Endodermal cell (in vitro differentiated cells): ENCODE data around the gene EFEMP2. TPM values are rescaled to one million over a fixed set of nuclear protein-coding genes. Genes with fewer than 3 reads are reported as not detected.

Experiments used
- DNase-seq: peaks from one replicate; pipeline ENCODE4 v3.0.0-alpha.2; 2017
- H3K27ac ChIP-seq: 2 replicates; pipeline ENCODE4 v1.5.1; 2013; ENCODE audit warnings: mild to moderate bottlenecking, low read depth, low read length, moderate library complexity
- H3K27me3 ChIP-seq: 2 replicates; pipeline ENCODE4 v1.6.1; 2013; ENCODE audit warnings: mild to moderate bottlenecking, low read length, moderate library complexity; ENCODE audit not compliant: insufficient read depth, control insufficient read depth, poor library complexity, severe bottlenecking
- H3K36me3 ChIP-seq: 2 replicates; pipeline ENCODE4 v1.7.0; 2013; ENCODE audit warnings: mild to moderate bottlenecking, low read length, moderate library complexity; ENCODE audit not compliant: control insufficient read depth, insufficient read depth
- H3K4me1 ChIP-seq: one replicate; pipeline ENCODE4 v1.7.0; 2013; ENCODE audit warnings: low read length; ENCODE audit not compliant: control insufficient read depth, insufficient read depth
- H3K4me3 ChIP-seq: 2 replicates; pipeline ENCODE4 v1.5.1; 2013; ENCODE audit warnings: mild to moderate bottlenecking, low read length, moderate library complexity
- H3K9ac ChIP-seq: 2 replicates; pipeline ENCODE4 v1.6.1; 2013; ENCODE audit warnings: mild to moderate bottlenecking, low read length, moderate library complexity; ENCODE audit not compliant: poor library complexity, severe bottlenecking; ENCODE audit errors: extremely low read depth
- H3K9me3 ChIP-seq: 2 replicates; pipeline ENCODE4 v1.6.1; 2013; ENCODE audit warnings: mild to moderate bottlenecking, low read length, moderate library complexity; ENCODE audit not compliant: control insufficient read depth
- H3K27ac Mint-ChIP-seq: 2 replicates; pipeline ENCODE4 v1.8.0; 2020; ENCODE audit warnings: mixed read lengths
- H3K27me3 Mint-ChIP-seq: 2 replicates; pipeline ENCODE4 v1.8.0; 2021; ENCODE audit warnings: mild to moderate bottlenecking, mixed read lengths; ENCODE audit not compliant: insufficient read depth
- H3K36me3 Mint-ChIP-seq: 2 replicates; pipeline ENCODE4 v1.8.0; 2020; ENCODE audit warnings: low read depth, mixed read lengths
- H3K4me1 Mint-ChIP-seq: 2 replicates; pipeline ENCODE4 v1.8.0; 2020; ENCODE audit warnings: mixed read lengths
- H3K4me3 Mint-ChIP-seq: 2 replicates; pipeline ENCODE4 v1.8.0; 2020; ENCODE audit warnings: mild to moderate bottlenecking, moderate library complexity, mixed read lengths
- H3K9me3 Mint-ChIP-seq: 2 replicates; pipeline ENCODE4 v1.8.0; 2020; ENCODE audit warnings: mild to moderate bottlenecking, mixed read lengths
- WGBS, 2 experiments: methylation state at CpG; one replicate each; pipeline versions ENCODE4 v1.1.5 to v1.1.7; 2013; ENCODE audit warnings: missing lambda C conversion rate in 2 of 2, mixed read lengths in 1 of 2; ENCODE audit not compliant: insufficient coverage in 1 of 2, insufficient read length in 1 of 2; 5-methylcytosine and 5-hydroxymethylcytosine counted together
- total RNA-seq, 2 donors: library from RNA; stranded (reverse); fragmentation: NEBNext Ultra II Directional in 1 of 2; extraction: Animal tissue kit (Norgen Biotek cat#: 25700) in 1 of 2; gene quantifications; 2 replicates in 1 of 2; 3 replicates in 1 of 2; pipeline ENCODE4 v1.2.1, GENCODE V29; 2021
- TF ChIP-seq, protein P1 (sequence below): fragments of 200-600 bp; sonication (generic); conservative IDR thresholded peaks from 2 replicates; pipeline ENCODE4 v1.5.0; 2021; ENCODE audit warnings: antibody characterized with exemption, mild to moderate bottlenecking

The EFEMP2 gene
- total RNA-seq, 2 donors from 2014 or later, result 84.5 to 99.6 TPM

DNA sequence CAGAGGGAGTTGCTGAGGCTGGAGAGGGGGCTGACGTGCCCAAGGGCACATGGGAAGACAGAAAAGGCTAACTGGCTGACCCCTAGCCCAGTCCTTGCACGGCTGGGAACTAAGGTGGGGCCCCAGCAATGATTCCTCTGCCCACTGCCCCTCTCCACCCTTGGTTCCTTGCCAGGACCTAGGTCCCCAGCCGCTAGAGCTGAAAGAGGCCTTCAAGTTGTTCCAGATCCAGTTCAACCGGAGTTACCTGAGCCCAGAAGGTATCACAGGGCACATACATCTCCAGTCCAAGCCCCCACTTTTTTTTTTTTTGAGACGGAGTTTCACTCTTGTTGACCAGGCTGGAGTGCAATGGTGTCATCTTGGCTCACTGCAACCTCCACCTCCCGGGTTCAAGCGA lies 7.4 kb upstream of the EFEMP2 start:
- Mint-ChIP-seq H3K36me3 (peaks cover 26% of the 10 kb centered on the region), H3K4me3 (no peak overlapping the region), H3K27ac (no peak overlapping the region), H3K4me1 (peaks cover 2% of the 10 kb centered on the region), H3K27me3 (peaks cover 8% of the 10 kb centered on the region), H3K9me3 (no peaks in the 10 kb centered on the region)
- TF ChIP-seq, protein P1, sequence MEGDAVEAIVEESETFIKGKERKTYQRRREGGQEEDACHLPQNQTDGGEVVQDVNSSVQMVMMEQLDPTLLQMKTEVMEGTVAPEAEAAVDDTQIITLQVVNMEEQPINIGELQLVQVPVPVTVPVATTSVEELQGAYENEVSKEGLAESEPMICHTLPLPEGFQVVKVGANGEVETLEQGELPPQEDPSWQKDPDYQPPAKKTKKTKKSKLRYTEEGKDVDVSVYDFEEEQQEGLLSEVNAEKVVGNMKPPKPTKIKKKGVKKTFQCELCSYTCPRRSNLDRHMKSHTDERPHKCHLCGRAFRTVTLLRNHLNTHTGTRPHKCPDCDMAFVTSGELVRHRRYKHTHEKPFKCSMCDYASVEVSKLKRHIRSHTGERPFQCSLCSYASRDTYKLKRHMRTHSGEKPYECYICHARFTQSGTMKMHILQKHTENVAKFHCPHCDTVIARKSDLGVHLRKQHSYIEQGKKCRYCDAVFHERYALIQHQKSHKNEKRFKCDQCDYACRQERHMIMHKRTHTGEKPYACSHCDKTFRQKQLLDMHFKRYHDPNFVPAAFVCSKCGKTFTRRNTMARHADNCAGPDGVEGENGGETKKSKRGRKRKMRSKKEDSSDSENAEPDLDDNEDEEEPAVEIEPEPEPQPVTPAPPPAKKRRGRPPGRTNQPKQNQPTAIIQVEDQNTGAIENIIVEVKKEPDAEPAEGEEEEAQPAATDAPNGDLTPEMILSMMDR, result no peak
- WGBS, 2 experiments, result 93 to 100% methylated on average over 6 to 7 of the region's 7 CpGs
- Histone ChIP-seq H3K27ac (no peak overlapping the region), H3K9ac (no peak overlapping the region), H3K9me3 (no peaks in the 10 kb centered on the region), H3K4me3 (no peak overlapping the region), H3K4me1 (no peaks in the 10 kb centered on the region), H3K36me3 (peaks cover 26% of the 10 kb centered on the region), H3K27me3 (no peaks in the 10 kb centered on the region)
- DNase-seq, result no peak

DNA sequence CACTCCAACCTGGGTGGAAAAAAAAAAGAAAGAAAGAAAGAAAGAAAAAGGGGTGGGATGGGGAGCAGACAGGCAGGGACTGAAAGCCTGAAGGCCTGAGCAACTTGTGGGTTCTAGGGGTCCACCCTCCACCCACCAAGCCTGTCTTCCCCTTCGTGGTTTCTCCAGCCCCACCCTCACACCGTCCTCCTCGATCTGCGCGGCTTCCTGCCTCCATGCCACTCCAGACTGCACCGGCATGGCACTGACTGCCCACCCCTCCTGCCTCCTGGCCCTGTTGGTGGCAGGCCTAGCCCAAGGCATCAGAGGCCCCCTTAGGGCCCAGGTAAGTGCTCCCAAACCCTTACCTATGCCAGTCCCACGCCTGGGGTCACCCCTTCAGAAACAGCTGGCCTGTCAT lies 7.0 kb upstream of the EFEMP2 start, which contains the start of gene CTSW:
TSS of gene CTSW (plus strand) at position 221 of the 400 bp plus-strand sequence. CDS start at position 239, 18 bp downstream.
- Histone ChIP-seq H3K4me1 (no peaks in the 10 kb centered on the region), H3K36me3 (peaks cover 22% of the 10 kb centered on the region), H3K9ac (no peak within 1 kb of the TSS), H3K9me3 (no peaks in the 10 kb centered on the region), H3K27me3 (no peaks in the 10 kb centered on the region), H3K27ac (no peak within 1 kb of the TSS), H3K4me3 (no peak within 1 kb of the TSS)
- peaks cover 2% of the 10 kb centered on the region for H3K4me1 Mint-ChIP-seq
- peaks cover 21% of the 10 kb centered on the region for H3K36me3 Mint-ChIP-seq
- H3K9me3 Mint-ChIP-seq, result no peaks in the 10 kb centered on the region
- H3K4me3 Mint-ChIP-seq, result no peak within 1 kb of the TSS
- 87 to 89% methylated on average over 6 to 7 of the region's 7 CpGs for WGBS, 2 experiments
- H3K27me3 Mint-ChIP-seq, result peaks cover 8% of the 10 kb centered on the region
- TF ChIP-seq, protein P1, result no peak
- no peak within 1 kb of the TSS for H3K27ac Mint-ChIP-seq
- no peak for DNase-seq

DNA sequence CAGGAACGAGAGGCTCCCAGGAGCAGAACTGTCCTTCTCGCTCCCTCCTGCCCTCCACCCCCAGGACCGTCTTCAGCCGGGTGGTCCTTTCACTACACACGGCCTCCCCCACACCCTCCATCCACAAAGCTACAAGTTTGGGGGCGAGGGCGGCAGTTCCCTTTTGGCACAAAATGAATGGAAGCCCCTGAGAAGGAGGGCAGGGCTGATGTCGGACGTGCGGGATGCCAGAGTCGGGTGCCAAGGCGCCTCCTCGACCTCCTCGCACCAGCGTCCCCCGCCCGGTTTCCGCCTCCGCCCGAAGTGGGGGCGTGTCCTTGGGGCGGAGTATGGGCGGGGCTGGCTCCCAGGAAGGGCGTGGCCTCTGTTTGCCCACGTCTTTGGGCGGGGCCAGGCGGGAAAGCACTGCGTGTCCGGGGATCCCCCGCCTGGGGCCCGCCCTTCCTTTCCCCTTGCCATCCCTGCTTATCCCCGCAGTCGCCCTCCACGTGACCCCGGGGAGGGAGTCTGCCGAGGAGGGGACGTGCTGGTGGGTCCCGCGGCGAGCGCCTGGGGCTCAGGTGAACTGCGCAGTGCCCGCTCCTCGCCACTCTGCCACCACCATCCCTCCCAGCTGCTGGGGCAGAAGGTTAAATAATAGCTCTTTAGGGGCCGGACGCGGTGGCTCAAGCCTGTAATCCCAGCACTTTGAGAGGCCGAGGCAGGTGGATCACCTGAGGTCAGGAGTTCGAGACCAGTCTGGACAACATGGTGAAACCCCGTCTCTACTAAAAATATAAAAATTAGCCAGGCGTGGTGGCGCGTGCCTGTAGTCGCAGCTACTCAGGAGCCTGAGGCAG lies 937 bp upstream of the EFEMP2 start:
- Histone ChIP-seq H3K27ac (no peak overlapping the region), H3K4me3 (peak overlapping the region; percentile 94), H3K9me3 (no peaks in the 10 kb centered on the region), H3K9ac (peak overlapping the region; percentile 44), H3K36me3 (peaks cover 11% of the 10 kb centered on the region), H3K27me3 (no peaks in the 10 kb centered on the region), H3K4me1 (no peaks in the 10 kb centered on the region)
- peak overlapping the region; percentile 87 for H3K27ac Mint-ChIP-seq
- H3K9me3 Mint-ChIP-seq, result no peaks in the 10 kb centered on the region
- H3K27me3 Mint-ChIP-seq, result peaks cover 8% of the 10 kb centered on the region
- H3K36me3 Mint-ChIP-seq, result peaks cover 18% of the 10 kb centered on the region
- DNase-seq, result peak; percentile 98
- WGBS, 2 experiments, result 14 to 30% methylated on average over 20 to 54 of the region's 54 CpGs
- H3K4me3 Mint-ChIP-seq, result peak overlapping the region; percentile 85
- H3K4me1 Mint-ChIP-seq, result peaks cover 5% of the 10 kb centered on the region
- TF ChIP-seq, protein P1, result no peak
